WERI-Rb-1 (cell line): Measurements from ENCODE around the gene CCDC124.
A peak's percentile ranks its signal among the peaks of the same experiment; 100 is the strongest.

Experiments used
- DNase-seq: peaks from one replicate; pipeline ENCODE4 v3.0.0-alpha.2; 2020
- H3K27ac ChIP-seq: fragments of 250-450 bp; sonication (Bioruptor Pico); 2 replicates; pipeline ENCODE4 v1.5.1; 2020; ENCODE audit warnings: mild to moderate bottlenecking, moderate library complexity
- H3K27me3 ChIP-seq: fragments of 250-450 bp; sonication (Bioruptor Pico); 2 replicates; pipeline ENCODE4 v1.5.1; 2021; ENCODE audit warnings: mild to moderate bottlenecking, low read depth, moderate library complexity; ENCODE audit not compliant: insufficient read depth, severe bottlenecking
- H3K36me3 ChIP-seq: fragments of 250-450 bp; sonication (Bioruptor Pico); 2 replicates; pipeline ENCODE4 v1.5.1; 2020; ENCODE audit warnings: mild to moderate bottlenecking, moderate library complexity
- H3K4me3 ChIP-seq: 2 replicates; pipeline ENCODE4 v1.5.1; 2011; ENCODE audit warnings: low read depth, mild to moderate bottlenecking, control low read depth, low read length
- H3K9me3 ChIP-seq: fragments of 250-450 bp; sonication (Bioruptor Pico); 2 replicates; pipeline ENCODE4 v1.5.1; 2021; ENCODE audit warnings: mild to moderate bottlenecking, moderate library complexity; ENCODE audit not compliant: severe bottlenecking
- CTCF ChIP-seq: IDR thresholded peaks from 2 replicates; pipeline ENCODE4 v1.5.1; 2011; ENCODE audit warnings: low read depth, mild to moderate bottlenecking, control low read depth, inconsistent platforms, low read length

Gene CCDC124

DNA sequence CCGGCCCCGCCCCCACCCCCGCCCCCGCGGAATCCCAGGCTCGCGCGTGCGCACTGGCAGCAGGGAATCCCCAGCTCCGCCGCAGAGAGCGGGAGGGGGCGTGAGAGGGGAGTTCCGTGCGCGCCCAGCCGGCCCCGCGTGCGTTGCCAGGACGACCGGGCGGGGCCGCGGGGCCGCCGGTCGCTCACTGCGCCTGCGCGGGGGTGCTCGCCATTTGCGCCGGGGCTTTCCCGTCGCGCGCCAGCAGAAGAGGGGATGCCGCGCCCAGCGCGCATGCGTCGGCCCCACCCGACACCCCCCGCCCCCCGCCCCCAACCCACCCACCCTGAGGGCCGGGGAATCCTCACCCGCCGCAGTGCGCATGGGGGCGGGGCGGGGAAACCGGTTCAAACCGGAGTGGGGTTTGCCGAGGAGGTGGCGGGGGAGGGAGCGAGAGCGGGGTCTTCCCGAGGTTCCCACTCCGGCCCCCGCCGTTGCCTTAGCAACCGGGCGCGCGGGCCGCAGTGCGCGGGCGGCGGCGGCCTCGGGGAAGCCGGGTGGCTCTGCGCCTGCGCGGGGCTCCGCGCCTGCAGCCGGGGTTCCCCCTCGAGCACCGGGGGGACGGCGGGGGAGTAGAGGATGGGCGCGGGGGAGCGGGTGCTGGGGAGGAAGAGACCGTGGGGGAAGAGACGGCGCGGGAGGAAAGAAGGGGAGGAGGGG, 15.1 kb downstream of the CCDC124 start:
- Histone ChIP-seq H3K9me3 (no peaks in the 10 kb centered on the region), H3K36me3 (peaks cover 11% of the 10 kb centered on the region), H3K27ac (peak overlapping the region; percentile 99), H3K4me3 (peak overlapping the region; percentile 88; the same call in 1 of the 2 replicates), H3K27me3 (no peaks in the 10 kb centered on the region)
- peak; percentile 99 for DNase-seq
- no peak for TF ChIP-seq CTCF

- Histone ChIP-seq H3K4me3 (peak overlapping the region; percentile 88), H3K9me3 (no peaks in the 10 kb centered on the region), H3K36me3 (peaks cover 9% of the 10 kb centered on the region), H3K27me3 (no peaks in the 10 kb centered on the region), H3K27ac (peak overlapping the region; percentile 99)
- no peak for TF ChIP-seq CTCF
- DNase-seq: peak; percentile 91
These were observed 15.7 kb downstream of the CCDC124 start for GRCh38 chr19:17948514-17948900.

DNA sequence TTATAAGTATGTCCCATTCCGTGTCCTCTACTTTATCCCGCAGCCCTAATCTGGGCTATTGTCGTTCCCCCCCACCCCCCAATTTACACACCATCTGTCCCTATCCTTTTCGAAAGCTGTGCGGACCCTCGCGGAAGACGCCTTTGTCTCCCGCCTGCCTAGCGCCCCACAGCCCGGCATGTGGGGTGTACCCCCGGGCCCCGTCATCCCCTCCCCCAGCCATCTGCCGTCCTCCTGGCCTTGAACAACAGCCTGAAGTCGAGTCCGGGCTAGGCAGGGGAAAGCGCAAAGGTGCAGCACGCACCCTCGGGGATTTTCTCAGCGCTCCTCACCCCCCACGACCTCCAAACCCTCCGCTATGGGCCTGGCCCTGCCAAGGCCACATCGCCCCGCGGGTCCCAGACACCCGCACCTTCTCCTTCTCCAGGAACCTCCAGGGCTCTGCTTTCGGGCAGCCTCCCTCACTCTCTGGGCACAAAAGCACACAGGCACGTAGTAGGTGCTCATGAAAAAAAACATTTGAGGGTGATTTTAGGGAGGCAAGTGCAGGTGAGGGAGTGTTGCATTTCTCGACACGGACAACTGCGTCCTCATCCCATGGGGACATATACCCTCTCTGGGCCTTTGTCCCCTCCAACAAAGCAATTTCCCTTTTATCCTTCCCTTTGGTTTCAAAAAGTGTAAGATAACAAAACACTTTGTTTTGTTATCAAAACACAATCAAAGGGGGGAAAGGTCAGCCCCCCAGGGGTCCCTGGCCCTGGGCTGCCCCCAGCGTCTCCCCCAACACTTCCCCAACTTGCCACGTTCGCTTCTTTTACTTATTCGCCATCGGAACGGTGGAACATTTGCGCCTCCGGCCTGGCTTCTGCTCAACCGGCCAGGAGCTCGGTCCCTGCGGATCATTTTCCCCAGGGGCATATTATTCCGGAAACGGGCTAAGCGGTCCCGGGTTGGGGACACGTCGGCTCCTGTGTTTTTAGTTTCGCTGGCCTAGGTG, 16.4 kb downstream of the CCDC124 start:
- no peak for TF ChIP-seq CTCF
- Histone ChIP-seq H3K27me3 (no peaks in the 10 kb centered on the region), H3K27ac (peak overlapping the region; percentile 99), H3K4me3 (peak overlapping the region; percentile 88), H3K36me3 (peaks cover 2% of the 10 kb centered on the region), H3K9me3 (no peaks in the 10 kb centered on the region)
- peak; percentile 94 for DNase-seq

DNA sequence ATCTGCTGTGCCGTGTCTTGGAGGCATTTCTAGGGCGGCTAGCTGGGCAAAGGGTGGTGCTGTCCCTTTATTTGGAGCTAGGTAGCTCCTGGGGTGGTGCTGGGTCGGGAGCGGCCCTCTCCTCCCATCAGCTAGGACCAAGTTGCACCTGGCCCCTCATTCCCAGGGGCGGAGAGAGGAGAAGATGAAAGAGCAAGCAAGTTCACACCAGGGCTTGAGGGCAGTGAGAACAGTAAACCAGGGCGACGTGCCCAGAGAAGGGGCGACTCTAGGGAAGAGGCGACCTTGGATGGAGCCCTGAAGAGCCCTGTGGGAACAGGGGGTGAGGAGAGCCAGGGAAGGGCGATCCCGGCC, 17.1 kb downstream of the CCDC124 start:
- H3K4me3 ChIP-seq: peak overlapping the region; percentile 88
- H3K36me3 ChIP-seq: no peaks in the 10 kb centered on the region; the same call in 1 of the 2 replicates
- H3K27ac ChIP-seq: peak overlapping the region; percentile 99
- no peaks in the 10 kb centered on the region for H3K9me3 ChIP-seq
- no peaks in the 10 kb centered on the region for H3K27me3 ChIP-seq
- DNase-seq: no peak
- TF ChIP-seq CTCF: no peak

GRCh38 chr19:17950310-17951156, 17.7 kb downstream of the CCDC124 start:
- DNase-seq: peak; percentile 91

More at GRCh38 chr19:17950310-17951156, 17.7 kb downstream of the CCDC124 start:
- peak overlapping the region; percentile 88 for H3K4me3 ChIP-seq
- no peaks in the 10 kb centered on the region for H3K36me3 ChIP-seq
- no peaks in the 10 kb centered on the region for H3K27me3 ChIP-seq
- no peak for TF ChIP-seq CTCF
- peak overlapping the region; percentile 99 for H3K27ac ChIP-seq
- no peaks in the 10 kb centered on the region for H3K9me3 ChIP-seq
